Liver (tissue), 3 donors: Measurements from ENCODE around the gene RPL7L1.

Experiments used
- EGR1 ChIP-seq, 2 donors: IDR thresholded peaks; 2 replicates each; pipeline ENCODE4 v1.6.1; 2016 to 2018; ENCODE audit warnings: antibody characterized with exemption in 2 of 2, low read depth in 2 of 2
- GABPA ChIP-seq, 2 donors: IDR thresholded peaks in 1 of 2; conservative IDR thresholded peaks in 1 of 2; 2 replicates each; pipeline ENCODE4 v1.6.1; 2016; ENCODE audit warnings: antibody characterized with exemption in 2 of 2, mild to moderate bottlenecking in 1 of 2, moderate library complexity in 1 of 2
- NR2F2 ChIP-seq: IDR thresholded peaks from 2 replicates; pipeline ENCODE4 v1.6.1; 2016; ENCODE audit warnings: antibody characterized with exemption
- RAD21 ChIP-seq, 2 donors: IDR thresholded peaks; 2 replicates each; pipeline ENCODE4 v1.6.1; 2016; ENCODE audit warnings: antibody characterized with exemption in 2 of 2, mild to moderate bottlenecking in 2 of 2
- RXRA ChIP-seq, 2 donors: IDR thresholded peaks; 2 replicates each; pipeline ENCODE4 v1.6.1; 2017 to 2018; ENCODE audit warnings: antibody characterized with exemption in 2 of 2, mild to moderate bottlenecking in 1 of 2
- SP1 ChIP-seq: IDR thresholded peaks from 2 replicates; pipeline ENCODE4 v1.6.1; 2018; ENCODE audit warnings: antibody characterized with exemption, mild to moderate bottlenecking
- TAF1 ChIP-seq: conservative IDR thresholded peaks from 2 replicates; pipeline ENCODE4 v1.6.1; 2016; ENCODE audit warnings: antibody characterized with exemption, mild to moderate bottlenecking
- YY1 ChIP-seq: IDR thresholded peaks from 2 replicates; pipeline ENCODE4 v1.6.1; 2016; ENCODE audit warnings: antibody characterized with exemption, mild to moderate bottlenecking
- TF ChIP-seq, protein P1 (sequence below): fragments of 150-350 bp; IDR thresholded peaks from 2 replicates; pipeline ENCODE4 v1.5.1; 2017; ENCODE audit warnings: improper control_type of control experiment, low read depth, low read length; ENCODE audit not compliant: missing input control
- TF ChIP-seq, protein P2 (sequence below): IDR thresholded peaks from 2 replicates; pipeline ENCODE4 v1.6.1; 2016; ENCODE audit warnings: antibody characterized with exemption
- TF ChIP-seq, protein P3 (sequence below): IDR thresholded peaks from 2 replicates; pipeline ENCODE4 v1.6.1; 2016; ENCODE audit warnings: antibody characterized with exemption
- TF ChIP-seq, protein P4 (sequence below): IDR thresholded peaks from 2 replicates; pipeline ENCODE4 v1.6.1; 2016; ENCODE audit warnings: antibody characterized with exemption, mild to moderate bottlenecking
- TF ChIP-seq, protein P5 (sequence below): IDR thresholded peaks from 2 replicates; pipeline ENCODE4 v1.6.1; 2016; ENCODE audit warnings: antibody characterized with exemption
- donor health status: healthy.
- donor health status: healthy.

DNA sequence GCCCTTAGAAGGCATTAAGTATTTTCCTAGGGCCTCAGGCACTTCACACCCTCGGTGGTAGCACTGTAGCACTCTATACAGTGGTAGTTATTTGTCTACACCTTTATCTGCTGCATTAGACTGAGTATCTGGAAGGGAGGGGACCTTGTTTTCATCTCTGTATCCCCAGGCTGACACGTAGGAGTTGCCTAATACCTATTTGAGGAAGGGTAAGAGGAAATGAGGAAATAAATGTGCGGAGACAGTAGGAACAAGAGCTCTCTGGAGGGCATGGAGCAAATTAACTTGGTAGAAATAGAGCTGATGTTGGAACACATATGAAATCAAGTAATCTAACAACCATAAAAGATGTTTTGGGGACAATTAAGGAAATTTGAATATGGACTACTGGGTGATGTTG, 53.8 kb downstream of the RPL7L1 start:
- TF ChIP-seq, protein P1, sequence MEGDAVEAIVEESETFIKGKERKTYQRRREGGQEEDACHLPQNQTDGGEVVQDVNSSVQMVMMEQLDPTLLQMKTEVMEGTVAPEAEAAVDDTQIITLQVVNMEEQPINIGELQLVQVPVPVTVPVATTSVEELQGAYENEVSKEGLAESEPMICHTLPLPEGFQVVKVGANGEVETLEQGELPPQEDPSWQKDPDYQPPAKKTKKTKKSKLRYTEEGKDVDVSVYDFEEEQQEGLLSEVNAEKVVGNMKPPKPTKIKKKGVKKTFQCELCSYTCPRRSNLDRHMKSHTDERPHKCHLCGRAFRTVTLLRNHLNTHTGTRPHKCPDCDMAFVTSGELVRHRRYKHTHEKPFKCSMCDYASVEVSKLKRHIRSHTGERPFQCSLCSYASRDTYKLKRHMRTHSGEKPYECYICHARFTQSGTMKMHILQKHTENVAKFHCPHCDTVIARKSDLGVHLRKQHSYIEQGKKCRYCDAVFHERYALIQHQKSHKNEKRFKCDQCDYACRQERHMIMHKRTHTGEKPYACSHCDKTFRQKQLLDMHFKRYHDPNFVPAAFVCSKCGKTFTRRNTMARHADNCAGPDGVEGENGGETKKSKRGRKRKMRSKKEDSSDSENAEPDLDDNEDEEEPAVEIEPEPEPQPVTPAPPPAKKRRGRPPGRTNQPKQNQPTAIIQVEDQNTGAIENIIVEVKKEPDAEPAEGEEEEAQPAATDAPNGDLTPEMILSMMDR = no peak
- TF ChIP-seq RAD21 (IDR thresholded peaks at IDR 0.05) (peak in 1 of 2 donors; percentile 14), GABPA (IDR thresholded peaks at IDR 0.05 in 1 of 2, conservative IDR thresholded peaks at IDR 0.05 in 1 of 2) (no peak), YY1 (no peak), RXRA (IDR thresholded peaks at IDR 0.05) (no peak), SP1 (peak; percentile 24), EGR1 (IDR thresholded peaks at IDR 0.05; ENCODE audit: low read depth in 2 of 2) (peak in 1 of 2 donors; percentile 13), TAF1 (no peak), NR2F2 (no peak)
- TF ChIP-seq, protein P2, sequence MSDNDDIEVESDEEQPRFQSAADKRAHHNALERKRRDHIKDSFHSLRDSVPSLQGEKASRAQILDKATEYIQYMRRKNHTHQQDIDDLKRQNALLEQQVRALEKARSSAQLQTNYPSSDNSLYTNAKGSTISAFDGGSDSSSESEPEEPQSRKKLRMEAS = no peak
- TF ChIP-seq, protein P3, sequence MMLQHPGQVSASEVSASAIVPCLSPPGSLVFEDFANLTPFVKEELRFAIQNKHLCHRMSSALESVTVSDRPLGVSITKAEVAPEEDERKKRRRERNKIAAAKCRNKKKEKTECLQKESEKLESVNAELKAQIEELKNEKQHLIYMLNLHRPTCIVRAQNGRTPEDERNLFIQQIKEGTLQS = no peak
- TF ChIP-seq, protein P4, sequence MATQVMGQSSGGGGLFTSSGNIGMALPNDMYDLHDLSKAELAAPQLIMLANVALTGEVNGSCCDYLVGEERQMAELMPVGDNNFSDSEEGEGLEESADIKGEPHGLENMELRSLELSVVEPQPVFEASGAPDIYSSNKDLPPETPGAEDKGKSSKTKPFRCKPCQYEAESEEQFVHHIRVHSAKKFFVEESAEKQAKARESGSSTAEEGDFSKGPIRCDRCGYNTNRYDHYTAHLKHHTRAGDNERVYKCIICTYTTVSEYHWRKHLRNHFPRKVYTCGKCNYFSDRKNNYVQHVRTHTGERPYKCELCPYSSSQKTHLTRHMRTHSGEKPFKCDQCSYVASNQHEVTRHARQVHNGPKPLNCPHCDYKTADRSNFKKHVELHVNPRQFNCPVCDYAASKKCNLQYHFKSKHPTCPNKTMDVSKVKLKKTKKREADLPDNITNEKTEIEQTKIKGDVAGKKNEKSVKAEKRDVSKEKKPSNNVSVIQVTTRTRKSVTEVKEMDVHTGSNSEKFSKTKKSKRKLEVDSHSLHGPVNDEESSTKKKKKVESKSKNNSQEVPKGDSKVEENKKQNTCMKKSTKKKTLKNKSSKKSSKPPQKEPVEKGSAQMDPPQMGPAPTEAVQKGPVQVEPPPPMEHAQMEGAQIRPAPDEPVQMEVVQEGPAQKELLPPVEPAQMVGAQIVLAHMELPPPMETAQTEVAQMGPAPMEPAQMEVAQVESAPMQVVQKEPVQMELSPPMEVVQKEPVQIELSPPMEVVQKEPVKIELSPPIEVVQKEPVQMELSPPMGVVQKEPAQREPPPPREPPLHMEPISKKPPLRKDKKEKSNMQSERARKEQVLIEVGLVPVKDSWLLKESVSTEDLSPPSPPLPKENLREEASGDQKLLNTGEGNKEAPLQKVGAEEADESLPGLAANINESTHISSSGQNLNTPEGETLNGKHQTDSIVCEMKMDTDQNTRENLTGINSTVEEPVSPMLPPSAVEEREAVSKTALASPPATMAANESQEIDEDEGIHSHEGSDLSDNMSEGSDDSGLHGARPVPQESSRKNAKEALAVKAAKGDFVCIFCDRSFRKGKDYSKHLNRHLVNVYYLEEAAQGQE = no peak
- TF ChIP-seq, protein P5, sequence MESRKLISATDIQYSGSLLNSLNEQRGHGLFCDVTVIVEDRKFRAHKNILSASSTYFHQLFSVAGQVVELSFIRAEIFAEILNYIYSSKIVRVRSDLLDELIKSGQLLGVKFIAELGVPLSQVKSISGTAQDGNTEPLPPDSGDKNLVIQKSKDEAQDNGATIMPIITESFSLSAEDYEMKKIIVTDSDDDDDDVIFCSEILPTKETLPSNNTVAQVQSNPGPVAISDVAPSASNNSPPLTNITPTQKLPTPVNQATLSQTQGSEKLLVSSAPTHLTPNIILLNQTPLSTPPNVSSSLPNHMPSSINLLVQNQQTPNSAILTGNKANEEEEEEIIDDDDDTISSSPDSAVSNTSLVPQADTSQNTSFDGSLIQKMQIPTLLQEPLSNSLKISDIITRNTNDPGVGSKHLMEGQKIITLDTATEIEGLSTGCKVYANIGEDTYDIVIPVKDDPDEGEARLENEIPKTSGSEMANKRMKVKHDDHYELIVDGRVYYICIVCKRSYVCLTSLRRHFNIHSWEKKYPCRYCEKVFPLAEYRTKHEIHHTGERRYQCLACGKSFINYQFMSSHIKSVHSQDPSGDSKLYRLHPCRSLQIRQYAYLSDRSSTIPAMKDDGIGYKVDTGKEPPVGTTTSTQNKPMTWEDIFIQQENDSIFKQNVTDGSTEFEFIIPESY = no peak
